GM19043 (cell line): ENCODE measurements around the gene SMTNL1.

ENCODE experiments used
- ATAC-seq: cut with Tn5 transposase; IDR thresholded peaks from one replicate; pipeline ENCODE4 v1.9.1; 2021; ENCODE audit warnings: low read depth; ENCODE audit not compliant: unreplicated experiment

Gene SMTNL1, protein sequence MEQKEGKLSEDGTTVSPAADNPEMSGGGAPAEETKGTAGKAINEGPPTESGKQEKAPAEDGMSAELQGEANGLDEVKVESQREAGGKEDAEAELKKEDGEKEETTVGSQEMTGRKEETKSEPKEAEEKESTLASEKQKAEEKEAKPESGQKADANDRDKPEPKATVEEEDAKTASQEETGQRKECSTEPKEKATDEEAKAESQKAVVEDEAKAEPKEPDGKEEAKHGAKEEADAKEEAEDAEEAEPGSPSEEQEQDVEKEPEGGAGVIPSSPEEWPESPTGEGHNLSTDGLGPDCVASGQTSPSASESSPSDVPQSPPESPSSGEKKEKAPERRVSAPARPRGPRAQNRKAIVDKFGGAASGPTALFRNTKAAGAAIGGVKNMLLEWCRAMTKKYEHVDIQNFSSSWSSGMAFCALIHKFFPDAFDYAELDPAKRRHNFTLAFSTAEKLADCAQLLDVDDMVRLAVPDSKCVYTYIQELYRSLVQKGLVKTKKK

GRCh38 chr11:57536947-57537619, at the start of gene SMTNL1:
SMTNL1 (plus strand) TSS chr11:57537595; CDS start chr11:57542643, 5,048 bp downstream.
- ATAC-seq, result no peak

DNA sequence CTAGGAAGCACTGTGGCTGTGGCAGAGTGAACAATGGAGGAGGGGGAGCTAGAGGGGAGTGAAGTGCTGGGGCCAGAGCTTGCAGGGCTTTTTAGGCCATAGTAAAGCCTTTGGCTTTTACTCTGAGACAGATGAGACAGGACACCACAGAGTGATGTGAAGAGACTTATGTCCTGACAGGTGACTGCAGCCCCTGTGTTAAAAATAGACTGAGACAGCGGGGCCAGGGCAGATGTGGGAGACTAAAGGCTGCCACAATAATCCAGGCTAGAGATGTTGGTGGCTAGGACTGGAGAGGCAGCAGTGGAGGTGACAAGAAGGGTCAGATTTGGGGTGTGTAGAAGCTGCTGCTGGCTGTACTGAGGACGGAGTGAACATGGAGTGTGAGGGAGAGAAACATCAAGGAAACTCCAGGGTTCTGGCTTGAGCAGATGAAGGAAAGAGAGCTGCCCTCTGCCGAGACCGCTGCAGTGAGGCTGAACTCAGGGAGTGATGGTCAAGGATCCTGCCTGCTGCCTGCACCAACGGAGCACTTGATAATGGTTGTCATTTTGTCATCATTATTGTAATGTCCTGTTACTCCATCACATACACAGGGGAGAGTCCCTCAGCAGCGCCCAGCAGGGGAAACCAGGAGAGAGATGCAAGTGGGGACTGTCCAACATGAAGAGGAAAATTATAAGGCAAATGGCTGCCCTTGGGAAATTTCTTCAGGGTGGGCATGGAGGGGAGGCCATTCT, 49.3 kb upstream of the SMTNL1 start:
- no peak for ATAC-seq

DNA sequence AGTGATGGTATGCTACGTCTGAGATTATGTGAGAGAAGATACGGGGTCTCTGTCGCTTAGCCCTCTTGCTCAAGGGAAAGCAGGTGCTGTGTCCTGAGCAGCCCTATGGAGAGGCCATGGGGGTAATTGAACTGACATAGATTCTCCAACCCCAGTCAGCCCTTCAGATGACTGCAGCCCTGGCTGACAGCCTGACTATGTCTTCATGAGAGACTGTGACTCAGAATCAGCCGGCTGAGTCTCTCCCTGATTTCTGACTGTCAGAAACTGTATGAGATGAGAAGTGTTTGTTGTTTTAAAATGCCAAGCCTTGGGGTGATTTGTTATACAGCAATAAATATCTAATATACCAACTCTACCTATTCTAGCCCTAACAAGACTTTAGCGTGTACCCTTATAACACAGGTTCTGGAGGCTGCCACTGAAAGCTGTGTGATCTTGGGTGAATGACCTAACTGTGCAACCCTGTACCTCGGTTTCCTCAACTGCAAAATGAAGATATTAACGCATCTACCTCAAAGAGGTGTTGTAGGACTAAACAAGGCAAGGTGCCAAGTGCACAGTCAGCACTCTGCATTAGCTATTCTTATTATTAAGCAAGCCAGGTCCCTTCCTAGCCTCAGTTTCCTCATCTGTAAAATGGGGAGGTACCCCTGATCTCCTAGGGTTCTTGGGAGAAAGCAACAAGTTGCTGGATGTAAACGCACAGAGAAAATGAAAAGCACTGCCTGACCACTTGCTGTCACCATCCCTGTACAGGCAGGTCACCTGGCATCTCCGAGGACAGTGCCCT, 46.7 kb upstream of the SMTNL1 start:
- no peak for ATAC-seq

GRCh38 chr11:57491371-57492061, 45.9 kb upstream of the SMTNL1 start:
- ATAC-seq, result no peak

- peak; percentile 58 for ATAC-seq
These were observed 43.6 kb upstream of the SMTNL1 start for GRCh38 chr11:57493507-57494503.

DNA sequence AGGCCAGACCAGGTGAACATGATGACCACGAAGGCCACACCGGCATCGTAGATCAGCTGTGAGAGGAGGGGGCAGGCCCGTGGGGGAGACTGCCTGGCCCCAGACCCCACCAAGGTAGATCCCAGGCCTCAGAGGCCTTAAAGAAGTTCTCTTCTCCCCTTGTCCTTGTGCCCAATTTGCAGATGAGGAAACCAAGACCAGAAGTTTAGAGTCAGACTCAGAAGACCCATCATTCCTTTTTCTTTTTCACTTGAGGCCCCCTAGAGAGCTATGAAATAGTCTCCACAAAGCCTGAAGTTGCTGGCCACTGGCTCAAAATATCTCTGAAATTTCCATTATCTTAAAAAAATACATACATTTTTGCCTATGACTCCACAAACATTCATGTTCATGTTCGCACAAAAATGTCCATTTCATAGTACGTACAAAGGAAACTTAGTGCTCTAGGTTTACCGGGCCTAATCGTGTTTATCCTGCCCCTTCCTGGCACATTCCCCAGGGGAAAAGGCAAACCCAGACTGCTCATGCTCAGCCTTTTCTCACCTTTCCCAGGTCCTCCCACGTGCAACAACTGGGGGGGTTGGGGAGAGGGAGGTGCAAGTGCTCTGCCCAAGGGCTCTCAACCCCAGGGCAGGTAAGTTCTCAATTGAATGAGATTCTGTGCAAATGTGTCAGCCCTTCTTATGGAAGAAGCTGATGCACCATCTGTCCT, 41.1 kb upstream of the SMTNL1 start:
- no peak for ATAC-seq

GRCh38 chr11:57497303-57498247, 39.8 kb upstream of the SMTNL1 start:
- ATAC-seq, result no peak

DNA sequence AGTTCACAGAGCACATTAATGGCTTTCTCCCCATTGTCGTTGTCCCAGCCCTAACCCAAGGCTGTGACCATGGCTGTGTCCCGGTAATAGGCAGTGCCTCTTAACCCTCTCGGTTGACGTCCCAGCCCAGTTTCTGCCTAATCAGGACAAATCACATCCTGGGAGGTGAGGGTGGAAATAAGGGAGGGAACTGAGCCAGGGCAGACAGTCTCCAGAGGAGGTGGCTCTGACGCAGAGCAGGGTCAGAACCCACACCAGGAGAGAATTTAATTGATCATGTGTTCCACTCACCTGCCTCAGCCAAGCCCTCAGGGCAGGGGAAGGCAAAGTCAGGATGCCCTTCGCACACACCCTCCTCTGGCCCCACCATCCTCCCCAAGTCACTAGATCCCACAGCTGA, 38.9 kb upstream of the SMTNL1 start:
- no peak for ATAC-seq

DNA sequence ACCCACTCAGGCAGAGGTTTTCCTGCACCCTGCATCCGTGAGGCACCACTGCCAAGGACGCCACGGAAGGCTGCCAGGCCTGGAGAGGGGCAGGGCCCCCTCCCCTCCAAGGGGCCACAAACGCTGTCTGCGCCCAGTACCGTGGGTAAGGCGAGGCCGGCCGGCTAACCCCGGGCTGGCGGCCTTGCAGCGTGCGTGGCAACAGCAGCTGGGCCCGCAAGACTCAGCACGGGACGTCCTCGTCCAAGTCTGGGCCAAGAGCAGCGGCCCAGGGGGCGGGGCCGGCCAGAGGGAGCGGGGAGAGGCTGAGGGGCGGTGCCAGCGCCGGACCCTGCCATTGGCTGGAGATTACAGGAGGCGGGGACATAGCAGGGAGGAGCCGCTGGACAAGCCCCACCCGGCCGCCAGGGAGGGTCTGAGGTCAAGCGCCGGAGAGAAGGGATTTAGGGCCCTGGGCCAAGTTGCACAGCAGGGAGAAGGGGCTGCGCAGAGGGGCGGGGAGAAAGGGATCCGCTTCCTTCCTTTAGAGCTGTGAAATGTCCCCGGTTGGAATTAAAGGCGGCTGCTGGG, 37.9 kb upstream of the SMTNL1 start:
- ATAC-seq, result peak; percentile 100

DNA sequence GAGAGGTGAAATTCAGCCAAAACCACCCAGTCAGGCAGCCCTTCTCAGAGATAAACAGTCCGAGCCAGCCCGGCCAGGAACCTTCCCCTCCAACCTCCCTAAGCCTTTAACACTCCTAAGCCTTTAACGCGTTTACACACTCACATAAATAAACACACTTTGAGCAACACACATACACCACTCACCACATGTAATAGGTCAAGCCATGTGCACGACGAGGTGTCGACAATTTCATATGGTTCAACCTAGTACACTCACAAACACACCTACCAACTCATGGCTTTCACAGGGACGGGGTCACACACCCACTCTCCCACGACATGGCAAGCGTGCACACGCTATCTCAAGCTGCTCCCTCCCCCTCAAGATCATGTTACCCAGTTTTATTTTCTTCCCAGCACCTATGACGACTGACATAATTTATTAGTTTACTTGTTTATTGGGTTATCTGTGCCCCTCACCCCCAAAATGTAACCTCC, 37.4 kb upstream of the SMTNL1 start:
- no peak for ATAC-seq

DNA sequence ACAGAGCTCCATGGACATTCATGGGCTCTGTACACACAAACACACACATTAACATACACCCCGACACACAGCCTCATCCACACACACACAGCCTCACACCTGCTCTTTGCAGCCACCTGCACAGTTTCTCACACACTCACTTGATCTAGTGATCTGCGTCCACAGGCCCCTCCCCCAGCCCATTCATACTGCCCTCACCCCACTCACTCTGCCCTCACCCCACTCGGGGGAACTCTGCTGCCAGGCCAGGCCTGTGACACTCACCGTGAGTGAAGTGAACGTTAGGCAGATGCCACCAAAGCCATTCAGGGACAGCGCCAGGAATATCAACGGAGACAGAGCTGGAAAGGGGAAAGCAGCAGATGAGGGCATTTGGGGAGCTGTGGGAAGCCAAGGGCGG, 36.9 kb upstream of the SMTNL1 start:
- no peak for ATAC-seq

- no peak for ATAC-seq
These were observed 36.5 kb upstream of the SMTNL1 start for GRCh38 chr11:57500926-57501325.

DNA sequence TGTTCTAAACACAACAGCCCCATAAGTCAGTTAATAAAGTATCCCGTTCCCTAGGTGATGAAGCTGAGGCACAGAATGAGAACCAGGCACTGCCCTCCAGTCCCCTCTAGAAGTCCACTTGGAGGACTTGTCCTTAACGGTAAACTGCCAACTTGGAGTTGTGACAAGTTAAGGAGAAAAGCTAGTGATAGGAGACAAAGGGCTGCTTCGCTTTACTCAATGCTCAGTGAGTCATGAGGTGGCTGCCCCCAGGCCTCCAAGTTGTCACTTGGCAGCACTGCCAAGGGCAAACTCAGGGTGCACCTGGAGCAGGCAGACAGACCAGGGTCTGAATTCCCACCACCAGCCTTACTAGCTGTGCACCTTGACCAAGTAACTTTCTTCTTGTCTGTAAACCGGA, 35.4 kb upstream of the SMTNL1 start:
- no peak for ATAC-seq

DNA sequence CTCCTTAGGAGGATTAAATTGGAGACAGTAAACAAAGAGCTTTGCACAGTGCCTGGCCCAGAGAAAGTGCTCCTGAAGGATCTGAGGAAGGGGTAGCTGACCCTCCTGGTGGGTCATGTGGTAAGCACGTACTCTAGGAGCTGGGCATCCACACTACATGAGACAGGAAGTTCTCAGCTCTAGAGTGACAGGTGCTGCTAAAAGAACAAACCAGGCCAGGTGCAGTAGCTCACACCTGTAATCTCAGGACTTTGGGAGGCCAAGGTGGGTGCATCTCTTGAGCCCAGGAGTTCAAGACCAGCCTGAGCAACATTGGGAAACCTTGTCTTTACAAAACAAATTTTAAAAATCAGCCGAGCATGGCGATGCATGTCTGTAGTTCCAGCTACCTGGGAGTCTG, 35.0 kb upstream of the SMTNL1 start:
- ATAC-seq, result no peak

DNA sequence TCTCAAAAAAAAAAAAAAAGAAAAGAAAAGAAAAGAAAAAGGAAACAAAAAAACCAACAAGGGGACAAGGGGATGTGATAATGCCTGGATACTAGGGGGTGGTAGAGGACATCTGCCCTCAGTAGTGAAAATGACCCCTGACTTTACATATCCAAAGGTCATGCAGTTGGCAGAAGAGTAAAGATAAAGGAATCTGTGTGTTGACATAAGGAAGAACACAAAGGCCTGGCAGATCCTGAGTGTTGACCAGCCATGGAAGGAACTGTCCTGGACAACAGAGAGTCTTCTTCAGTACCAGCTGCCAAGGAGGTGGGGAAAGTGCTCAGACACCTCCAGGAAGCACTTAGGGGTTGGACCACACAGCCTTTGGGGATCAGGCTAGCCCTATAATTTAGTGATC, 34.5 kb upstream of the SMTNL1 start:
- ATAC-seq, result no peak

DNA sequence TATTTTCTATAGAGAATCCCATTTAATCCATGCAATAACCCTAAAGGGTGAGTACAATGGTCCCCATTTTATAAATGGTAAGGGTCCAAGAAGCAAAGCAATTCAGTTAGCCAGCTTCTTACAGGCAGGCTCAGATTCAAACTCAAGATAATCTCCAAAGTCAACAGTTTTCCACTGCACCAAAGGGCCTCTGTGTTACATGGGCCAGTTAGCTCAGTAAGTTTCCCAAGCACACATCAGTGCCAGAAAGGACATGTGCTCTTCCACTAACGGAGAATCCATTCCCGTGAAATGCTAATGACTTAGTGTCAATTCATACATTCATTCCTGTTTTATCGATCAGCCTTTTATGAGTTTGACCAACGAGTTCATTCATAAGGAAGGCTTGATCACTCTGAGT, 32.9 kb upstream of the SMTNL1 start:
- no peak for ATAC-seq
